ENCODE measurements around the gene BIRC3. TPM values are rescaled to one million over a fixed set of nuclear protein-coding genes. Genes with fewer than 3 reads are reported as not detected.

The BIRC3 gene
- total and polyA plus RNA-seq, 2 of the 8 experiments (the other 6 are each of a cell fraction or from before 2014, with no cell fraction given), result 0.08 to 0.20 TPM

GRCh38 chr11:102319544-102319943 lies 2.3 kb downstream of the BIRC3 start:
- H3K23ac ChIP-seq (ENCODE audit: insufficient read length), result no peak overlapping the region
- no peak overlapping the region for H3K9ac ChIP-seq (replicated peaks in 1 of 4; ENCODE audit: extremely low read depth in 1 of 4, low read depth in 3 of 4, low read length in 3 of 4)
- H3K9me3 ChIP-seq (ENCODE audit: insufficient read depth in 2 of 2, low read depth in 1 of 2, low read length in 1 of 2), result no peaks in the 10 kb centered on the region
- peaks cover 6% of the 10 kb centered on the region; the same call in 1 of the 2 replicates for H3K23me2 ChIP-seq (ENCODE audit: low read depth, low read length)
- ChIA-PET CTCF (ENCODE audit: partially characterized antibody) (interaction anchor here (0.8 to 4.1 kb wide), 3 partner anchors 9 to 347 kb away, joined by 3 to 22 read pairs (median 7); no protein-coding TSS in a partner anchor), POLR2A (ENCODE audit: partially characterized antibody) (interaction anchor here (1.8 kb wide), 1 partner anchor 22 kb away, joined by 3 read pairs; no protein-coding TSS in a partner anchor)
- H3K36me3 ChIP-seq (ENCODE audit: control insufficient read depth in 2 of 4, insufficient read depth in 4 of 4, low read length in 3 of 4), result no peaks in the 10 kb centered on the region
- H3K4me3 ChIP-seq (ENCODE audit: extremely low read depth in 1 of 4, insufficient read depth in 2 of 4, low read depth in 3 of 4, low read length in 4 of 4), result no peak overlapping the region
- no peaks in the 10 kb centered on the region for H3K79me1 ChIP-seq (ENCODE audit: low read depth, low read length)
- no peak overlapping the region for H2AFZ ChIP-seq (ENCODE audit: low read length)
- H2BK15ac ChIP-seq (ENCODE audit: low read length), result no peak overlapping the region
- no peak overlapping the region for H4K5ac ChIP-seq (ENCODE audit: insufficient read length, low read depth, low read length)
- H3K18ac ChIP-seq (ENCODE audit: extremely low read depth, low read length), result no peak overlapping the region
- H3K14ac ChIP-seq (ENCODE audit: insufficient read length), result no peak overlapping the region
- no peaks in the 10 kb centered on the region for H3K79me2 ChIP-seq (ENCODE audit: control insufficient read depth in 1 of 2, insufficient read depth in 2 of 2, low read length in 2 of 2)
- no peaks in the 10 kb centered on the region for H3K27me3 ChIP-seq (replicated peaks in 1 of 4; ENCODE audit: control insufficient read depth in 3 of 4, extremely low read depth in 1 of 4, insufficient read depth in 3 of 4, low read length in 3 of 4)
- H2AK5ac ChIP-seq (ENCODE audit: low read depth, low read length), result no peak overlapping the region
- no peak overlapping the region for H2BK120ac ChIP-seq (replicated peaks; ENCODE audit: low read depth, low read length)
- peaks cover 0 to 1% (median 0%) of the 10 kb centered on the region in 4 experiments; a peak in 1 of 7 replicates for H3K4me1 ChIP-seq (replicated peaks in 1 of 4; ENCODE audit: control insufficient read depth in 3 of 4, insufficient read depth in 4 of 4, low read length in 3 of 4)
- no peak overlapping the region for H2BK20ac ChIP-seq (ENCODE audit: low read length)
- no peak overlapping the region for H3K56ac ChIP-seq (replicated peaks; ENCODE audit: insufficient read length, low read depth, low read length)
- H4K8ac ChIP-seq (ENCODE audit: extremely low read depth, insufficient read depth, low read length), result no peak overlapping the region
- 91% methylated on average over 2 of the region's 2 CpGs; no CpG with 5 or more reads in 1 of the 2 experiments for whole genome bisulfite sequencing, 2 experiments (ENCODE audit: extremely low coverage in 1 of 2, insufficient coverage in 1 of 2, insufficient read length in 1 of 2, insufficient replicate concordance in 2 of 2, low coverage in 1 of 2, low lambda C conversion rate in 2 of 2, missing lambda C conversion rate in 1 of 2)
- H4K91ac ChIP-seq (replicated peaks; ENCODE audit: insufficient read length, low read length), result no peak overlapping the region
- no peaks in the 10 kb centered on the region for H4K20me1 ChIP-seq (replicated peaks in 1 of 2; ENCODE audit: control insufficient read depth in 1 of 2, insufficient read depth in 2 of 2, low read length in 2 of 2)
- no peak overlapping the region for H2BK5ac ChIP-seq (ENCODE audit: low read depth, low read length)
- no peak for DNase-seq (ENCODE audit: low read depth in 1 of 2, low spot score in 2 of 2)
- no peak overlapping the region for H3K27ac ChIP-seq (ENCODE audit: low read depth, low read length)
- no peak overlapping the region for H3K4ac ChIP-seq (replicated peaks; ENCODE audit: insufficient read length, low read depth, low read length)
- no peak overlapping the region for H3K4me2 ChIP-seq (ENCODE audit: insufficient read depth in 1 of 2, low read depth in 2 of 2, low read length in 2 of 2)
- no peak for FAIRE-seq
- no peak overlapping the region for H2BK12ac ChIP-seq (ENCODE audit: low read depth, low read length)
- TF ChIP-seq TAF7 (optimal IDR thresholded peaks at IDR 0.05; ENCODE audit: borderline replicate concordance, low read depth, low read length) (no peak), BCL11A (IDR thresholded peaks at IDR 0.05; ENCODE audit: low read depth in 2 of 2, low read length in 2 of 2) (no peak), ATF2 (IDR thresholded peaks at IDR 0.05; ENCODE audit: low read length) (no peak), HDAC6 (IDR thresholded peaks at IDR 0.05; ENCODE audit: low read depth, low read length) (no peak), SRF (IDR thresholded peaks at IDR 0.05; ENCODE audit: low read depth, low read length) (no peak), SIN3A (conservative IDR thresholded peaks at IDR 0.05 in 1 of 2, IDR thresholded peaks at IDR 0.05 in 1 of 2; ENCODE audit: low read depth in 1 of 2, low read length in 2 of 2) (no peak), SIX5 (IDR thresholded peaks at IDR 0.05; ENCODE audit: low read depth, low read length) (no peak), EZH2 (IDR thresholded peaks at IDR 0.05; ENCODE audit: low read depth, low read length, severe bottlenecking) (no peak), CEBPB (IDR thresholded peaks at IDR 0.05; ENCODE audit: low read depth, low read length) (no peak), SP2 (IDR thresholded peaks at IDR 0.05; ENCODE audit: low read length) (no peak), MAFK (IDR thresholded peaks at IDR 0.05; ENCODE audit: low read depth, low read length) (no peak), NANOG (IDR thresholded peaks at IDR 0.05; ENCODE audit: insufficient read depth, low read depth, low read length, poor library complexity, severe bottlenecking) (no peak), KDM5A (IDR thresholded peaks at IDR 0.05; ENCODE audit: low read length) (no peak)
